ENCODE measurements around the gene MTHFD1L. TPM values are rescaled to one million over a fixed set of nuclear protein-coding genes. Genes with fewer than 3 reads are reported as not detected.

Gene MTHFD1L
- total and polyA plus RNA-seq, 2 of the 4 experiments (the other 2 are of a cell fraction): 43.5 to 53.2 TPM

- H3K9me3 ChIP-seq (ENCODE audit: control insufficient read depth, insufficient read depth, low read length): no peaks in the 10 kb centered on the region
- no peak overlapping the region for H3K9ac ChIP-seq (ENCODE audit: low read depth, low read length)
- BruUV-seq (replicated peaks): no TSS peak
- no peak overlapping the region for H2BK120ac ChIP-seq (ENCODE audit: low read depth, low read length)
- TF ChIP-seq POLR2A (IDR thresholded peaks at IDR 0.05; ENCODE audit: low read depth, low read length): peak; percentile 16
- TF ChIP-seq RCOR1 (IDR thresholded peaks at IDR 0.05; ENCODE audit: insufficient replicate concordance, low read length): no peak
- no peak for TF ChIP-seq BHLHE40 (IDR thresholded peaks at IDR 0.05; ENCODE audit: low read depth, low read length)
- TF ChIP-seq CTCF (conservative IDR thresholded peaks at IDR 0.05; ENCODE audit: low read depth, low read length): 0 out of 2 replicates have a peak, but pooled peaks have one; percentile 10
- no peak overlapping the region for H2BK15ac ChIP-seq (ENCODE audit: low read depth, low read length)
- H2AFZ ChIP-seq (replicated peaks; ENCODE audit: low read length, poor library complexity): peak overlapping the region; percentile 76
- H3K4me1 ChIP-seq (ENCODE audit: control insufficient read depth, insufficient read depth, low read length): peaks cover 15% of the 10 kb centered on the region
- H3K18ac ChIP-seq (ENCODE audit: low read depth, low read length): peak overlapping the region; percentile 18; the same call in 1 of the 2 replicates
- intact Hi-C loops (cut with micrococcal nuclease) (loop anchor here (5.0 to 10.0 kb wide), 3 partner anchors 117 to 497 kb away; partner anchors contain the start of gene ZBTB2), in situ Hi-C loops (cut with MboI; ENCODE audit: low sequenced_read_pairs) (loop anchor here (5.0 kb wide), 1 partner anchor 437 kb away; no protein-coding TSS in a partner anchor), dilution Hi-C loops (cut with HindIII; ENCODE audit: low sequenced_read_pairs, unreplicated experiment) (no loop called here)
- no peak overlapping the region for H3K56ac ChIP-seq (ENCODE audit: extremely low read depth, insufficient read depth, low read length)
- 0 out of 2 replicates have a peak overlapping the region, but pooled peaks have one; percentile 8 for H3K4me2 ChIP-seq (ENCODE audit: low read depth, low read length)
- peaks cover 48 to 69% of the 10 kb centered on the region in 2 experiments for H3K79me1 ChIP-seq (ENCODE audit: low read depth in 1 of 2, low read length in 2 of 2)
- peak overlapping the region; percentile 56; the same call in 1 of the 2 replicates for H2AK5ac ChIP-seq (ENCODE audit: low read depth, low read length)
- no peak overlapping the region; the same call in 1 of the 2 replicates for H2BK20ac ChIP-seq (ENCODE audit: low read depth, low read length)
- peak; percentile 62 for DNase-seq
- peaks cover 8% of the 10 kb centered on the region for H3K9me1 ChIP-seq (ENCODE audit: insufficient read depth, low read length)
- POLR2A ChIA-PET (ENCODE audit: unreplicated experiment): interaction anchor here (0.6 kb wide), 1 partner anchor 15 kb away, joined by 3 read pairs; no protein-coding TSS in a partner anchor
- H2AK9ac ChIP-seq (replicated peaks; ENCODE audit: low read depth, low read length, poor library complexity): peak overlapping the region; percentile 67
- peaks cover 42% of the 10 kb centered on the region for H3K36me3 ChIP-seq (ENCODE audit: control insufficient read depth, insufficient read depth, low read length)
- peak overlapping the region in 1 of 2 experiments; percentile 36; a peak in 1 of 4 replicates for H4K8ac ChIP-seq (ENCODE audit: low read depth in 2 of 2, low read length in 2 of 2)
- H2BK5ac ChIP-seq (ENCODE audit: low read depth, low read length, poor library complexity, severe bottlenecking): peak overlapping the region; percentile 63
- peak overlapping the region; percentile 37; the same call in 1 of the 2 replicates for H3K27ac ChIP-seq (ENCODE audit: insufficient read depth, low read length)
- H3K27me3 ChIP-seq (ENCODE audit: control insufficient read depth, insufficient read depth, low read length): no peaks in the 10 kb centered on the region
- peak overlapping the region; percentile 18; the same call in 1 of the 2 replicates for H4K91ac ChIP-seq (ENCODE audit: insufficient read depth, low read depth, low read length)
- ATAC-seq (ENCODE audit: low read depth): peak; percentile 11; the same call in 1 of the 2 replicates
- peak overlapping the region; percentile 63; the same call in 1 of the 2 replicates for H3K23ac ChIP-seq (ENCODE audit: low read depth, low read length)
- H4K5ac ChIP-seq (ENCODE audit: low read depth, low read length): peak overlapping the region; percentile 54
- peaks cover 7% of the 10 kb centered on the region for H4K20me1 ChIP-seq (ENCODE audit: insufficient read depth, low read length)
- peak overlapping the region; percentile 68 for H3K4ac ChIP-seq (ENCODE audit: low read depth, low read length)
- no peak overlapping the region for H3K4me3 ChIP-seq (ENCODE audit: insufficient read depth, low read depth, low read length)
- 41% methylated on average over 3 of the region's 12 CpGs; no CpG with 5 or more reads in 1 of the 2 experiments for WGBS, 2 experiments (ENCODE audit: extremely low coverage in 2 of 2, insufficient read length in 1 of 2)
- H3K14ac ChIP-seq (replicated peaks; ENCODE audit: low read depth, low read length): 0 out of 2 replicates have a peak overlapping the region, but pooled peaks have one; percentile 61
- CTCF ChIA-PET: interaction anchor here (0.5 to 2.5 kb wide), 3 partner anchors 34 to 429 kb away, joined by 3 to 11 read pairs (median 5); no protein-coding TSS in a partner anchor
Measured at GRCh38 chr6:150894935-150895552, 29.5 kb downstream of the MTHFD1L start.
